PC-3 (cell line): ENCODE data around the gene ADGRG3. TPM values are rescaled to one million over a fixed set of nuclear protein-coding genes. Genes with fewer than 3 reads are reported as not detected.

Experiments used
- ATAC-seq: fragments of 200-7000 bp; cut with Tn5 transposase; 2 replicates; pipeline ENCODE4 v1.9.1; 2020; ENCODE audit warnings: mild to moderate bottlenecking, moderate library complexity
- BruUV-seq: library from RNA; stranded (reverse); fragments of 400-500 nt; replicated peaks from 2 replicates; lab custom pipeline; 2021; lab: Mats Ljungman, UMichigan
- CTCF ChIA-PET: fragments of 300-600 bp; sonication (Branson Sonifier 250); formaldehyde crosslinking; loops from one replicate; lab custom pipeline; 2022; ENCODE audit warnings: antibody characterized with exemption; lab: Charles Lee
- POLR2A ChIA-PET: fragments of 300-600 bp; sonication (Branson Sonifier 250); formaldehyde crosslinking; loops from one replicate; lab custom pipeline; 2022; ENCODE audit warnings: antibody characterized with exemption; ENCODE audit not compliant: unreplicated experiment; lab: Charles Lee
- DNase-seq: peaks from one replicate; pipeline ENCODE4 v3.0.0-alpha.2; 2015
- H2AFZ ChIP-seq: fragments of 300-600 bp; sonication (generic); 2 replicates; pipeline ENCODE4 v1.6.0; 2016; ENCODE audit warnings: antibody characterized with exemption, low read length
- H3F3A ChIP-seq: fragments of 300-600 bp; sonication (generic); one replicate; pipeline ENCODE4 v1.6.0; 2017; ENCODE audit warnings: antibody characterized with exemption, low read length, control low read depth, mild to moderate bottlenecking; ENCODE audit not compliant: unreplicated experiment
- H3K27ac ChIP-seq: fragments of 300-600 bp; sonication (generic); 2 replicates; pipeline ENCODE4 v1.5.1; 2016; ENCODE audit warnings: mild to moderate bottlenecking, low read length
- H3K27me3 ChIP-seq: fragments of 300-600 bp; sonication (generic); 2 replicates; pipeline ENCODE4 v1.6.1; 2016; ENCODE audit warnings: low read length, mixed read lengths
- H3K36me3 ChIP-seq: fragments of 300-600 bp; sonication (generic); 2 replicates; pipeline ENCODE4 v1.6.1; 2016; ENCODE audit warnings: low read depth, mixed run types, low read length, mixed read lengths
- H3K4me1 ChIP-seq: fragments of 300-600 bp; sonication (generic); 2 replicates; pipeline ENCODE4 v1.5.1; 2016; ENCODE audit warnings: low read length; ENCODE audit not compliant: insufficient read depth
- H3K4me2 ChIP-seq: fragments of 300-600 bp; sonication (generic); 2 replicates; pipeline ENCODE4 v1.6.0; 2016; ENCODE audit warnings: low read length
- H3K4me3 ChIP-seq: fragments of 300-600 bp; sonication (generic); 2 replicates; pipeline ENCODE4 v1.5.1; 2016; ENCODE audit warnings: mild to moderate bottlenecking, low read length, mixed read lengths
- H3K79me2 ChIP-seq: fragments of 300-600 bp; sonication (generic); 2 replicates; pipeline ENCODE4 v1.6.1; 2017; ENCODE audit warnings: low read length, mixed read lengths
- H3K9ac ChIP-seq: fragments of 300-600 bp; sonication (generic); 2 replicates; pipeline ENCODE4 v1.6.0; 2016; ENCODE audit warnings: mild to moderate bottlenecking, low read length
- H3K9me2 ChIP-seq: fragments of 300-600 bp; sonication (generic); replicated peaks from 2 replicates; pipeline ENCODE4 v1.6.1; 2016; ENCODE audit warnings: mixed run types, low read length, mixed read lengths
- H3K9me3 ChIP-seq: fragments of 300-600 bp; sonication (generic); 2 replicates; pipeline ENCODE4 v1.6.1; 2016; ENCODE audit warnings: low read length, mixed read lengths
- H4K20me1 ChIP-seq: fragments of 300-600 bp; sonication (generic); 2 replicates; pipeline ENCODE4 v1.6.1; 2016; ENCODE audit warnings: low read length, mixed read lengths
- EZH2 ChIP-seq: fragments of 300-600 bp; sonication (generic); IDR thresholded peaks from one replicate; pipeline ENCODE4 v1.6.1; 2017; ENCODE audit warnings: antibody characterized with exemption, mild to moderate bottlenecking, low read length; ENCODE audit not compliant: unreplicated experiment
- EZH2phosphoT487 ChIP-seq: fragments of 300-600 bp; sonication (generic); IDR thresholded peaks from 2 replicates; pipeline ENCODE4 v1.6.1; 2018; ENCODE audit warnings: mild to moderate bottlenecking, antibody characterized with exemption, low read length, borderline replicate concordance
- intact Hi-C: fragments of 100-400 bp; cut with micrococcal nuclease; formaldehyde crosslinking; loops from 2 replicates; pipeline ENCODE4 v1.9.0; 2023
- total RNA-seq: library from RNA; depleted of rRNA; stranded (reverse); fragments of >200 nt; gene quantifications from 2 replicates; pipeline ENCODE4 v1.2.3, GENCODE V29; 2014
- TF ChIP-seq, protein P1 (sequence below): fragments of 300-600 bp; sonication (generic); conservative IDR thresholded peaks from 2 replicates; pipeline ENCODE4 v1.5.1; 2017; ENCODE audit warnings: antibody characterized with exemption, low read depth, mild to moderate bottlenecking, low read length

ADGRG3 gene
- total RNA-seq, 1 experiment from 2014 or later: not detected

- no peaks in the 10 kb centered on the region for H3F3A ChIP-seq
- intact Hi-C loops: no loop called here
- no peak for ATAC-seq
- ChIA-PET POLR2A (no interaction called here), CTCF (no interaction called here)
- H4K20me1 ChIP-seq: no peaks in the 10 kb centered on the region
- no peak overlapping the region for H2AFZ ChIP-seq
- H3K4me1 ChIP-seq: no peaks in the 10 kb centered on the region
- no peak overlapping the region for H3K9ac ChIP-seq
- no peaks in the 10 kb centered on the region for H3K9me2 ChIP-seq
- TF ChIP-seq EZH2 (no peak), EZH2phosphoT487 (no peak)
- TF ChIP-seq, protein P1, sequence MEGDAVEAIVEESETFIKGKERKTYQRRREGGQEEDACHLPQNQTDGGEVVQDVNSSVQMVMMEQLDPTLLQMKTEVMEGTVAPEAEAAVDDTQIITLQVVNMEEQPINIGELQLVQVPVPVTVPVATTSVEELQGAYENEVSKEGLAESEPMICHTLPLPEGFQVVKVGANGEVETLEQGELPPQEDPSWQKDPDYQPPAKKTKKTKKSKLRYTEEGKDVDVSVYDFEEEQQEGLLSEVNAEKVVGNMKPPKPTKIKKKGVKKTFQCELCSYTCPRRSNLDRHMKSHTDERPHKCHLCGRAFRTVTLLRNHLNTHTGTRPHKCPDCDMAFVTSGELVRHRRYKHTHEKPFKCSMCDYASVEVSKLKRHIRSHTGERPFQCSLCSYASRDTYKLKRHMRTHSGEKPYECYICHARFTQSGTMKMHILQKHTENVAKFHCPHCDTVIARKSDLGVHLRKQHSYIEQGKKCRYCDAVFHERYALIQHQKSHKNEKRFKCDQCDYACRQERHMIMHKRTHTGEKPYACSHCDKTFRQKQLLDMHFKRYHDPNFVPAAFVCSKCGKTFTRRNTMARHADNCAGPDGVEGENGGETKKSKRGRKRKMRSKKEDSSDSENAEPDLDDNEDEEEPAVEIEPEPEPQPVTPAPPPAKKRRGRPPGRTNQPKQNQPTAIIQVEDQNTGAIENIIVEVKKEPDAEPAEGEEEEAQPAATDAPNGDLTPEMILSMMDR: no peak
- no peaks in the 10 kb centered on the region for H3K36me3 ChIP-seq
- no TSS peak for BruUV-seq
- no peak overlapping the region for H3K4me2 ChIP-seq
- DNase-seq: no peak
- H3K9me3 ChIP-seq: no peaks in the 10 kb centered on the region
- no peak overlapping the region for H3K27ac ChIP-seq
- H3K79me2 ChIP-seq: no peaks in the 10 kb centered on the region
- no peaks in the 10 kb centered on the region for H3K27me3 ChIP-seq
- H3K4me3 ChIP-seq: no peak overlapping the region
Measured at GRCh38 chr16:57700781-57701551, 32.9 kb downstream of the ADGRG3 start.

- Histone ChIP-seq H2AFZ (no peak overlapping the region), H3K27me3 (no peaks in the 10 kb centered on the region), H3K4me2 (no peak overlapping the region), H3K9ac (no peak overlapping the region), H3K4me3 (no peak overlapping the region), H3K9me3 (no peaks in the 10 kb centered on the region), H3K9me2 (no peaks in the 10 kb centered on the region), H3K36me3 (no peaks in the 10 kb centered on the region), H3K27ac (no peak overlapping the region), H3F3A (no peaks in the 10 kb centered on the region), H3K79me2 (no peaks in the 10 kb centered on the region), H4K20me1 (no peaks in the 10 kb centered on the region), H3K4me1 (no peaks in the 10 kb centered on the region)
- DNase-seq (no peak), ATAC-seq (no peak)
- intact Hi-C loops: no loop called here
- POLR2A ChIA-PET: no interaction called here
- CTCF ChIA-PET: no interaction called here
- TF ChIP-seq, protein P1: no peak
- TF ChIP-seq EZH2 (no peak), EZH2phosphoT487 (no peak)
- no TSS peak for BruUV-seq
Measured at GRCh38 chr16:57701759-57702371, 33.8 kb downstream of the ADGRG3 start.

- no peaks in the 10 kb centered on the region for H3K4me1 ChIP-seq
- TF ChIP-seq EZH2: no peak
- TF ChIP-seq EZH2phosphoT487: no peak
- TF ChIP-seq, protein P1: no peak
- no peaks in the 10 kb centered on the region for H3K36me3 ChIP-seq
- POLR2A ChIA-PET: no interaction called here
- BruUV-seq: no TSS peak
- H3K79me2 ChIP-seq: no peaks in the 10 kb centered on the region
- intact Hi-C loops: no loop called here
- ATAC-seq (no peak), DNase-seq (no peak)
- no peak overlapping the region for H3K4me2 ChIP-seq
- CTCF ChIA-PET: no interaction called here
- no peak overlapping the region for H3K4me3 ChIP-seq
- H3K9me2 ChIP-seq: no peaks in the 10 kb centered on the region
- H4K20me1 ChIP-seq: no peaks in the 10 kb centered on the region
- no peaks in the 10 kb centered on the region for H3F3A ChIP-seq
- no peak overlapping the region for H3K27ac ChIP-seq
- no peak overlapping the region for H3K9ac ChIP-seq
- H3K27me3 ChIP-seq: no peaks in the 10 kb centered on the region
- no peak overlapping the region for H2AFZ ChIP-seq
- no peaks in the 10 kb centered on the region for H3K9me3 ChIP-seq
Measured at GRCh38 chr16:57703416-57704010, 35.4 kb downstream of the ADGRG3 start.
